HCT116 (cell line): ENCODE data around the gene SAMD4A. TPM values are rescaled to one million over a fixed set of nuclear protein-coding genes. Genes with fewer than 3 reads are reported as not detected.

Experiments
- ATAC-seq: fragments of 200-7000 bp; cut with Tn5 transposase; 2 replicates; pipeline ENCODE4 v1.9.1; 2020; ENCODE audit warnings: mild to moderate bottlenecking, moderate library complexity
- BruUV-seq: library from RNA; stranded (reverse); fragments of 400-500 nt; replicated peaks from 2 replicates; lab custom pipeline; 2021; lab: Mats Ljungman, UMichigan
- CTCF ChIA-PET: fragments of 300-600 bp; sonication (Branson Sonifier 250); formaldehyde crosslinking; loops from one replicate; lab custom pipeline; 2021; ENCODE audit warnings: antibody characterized with exemption; lab: Charles Lee
- POLR2A ChIA-PET: fragments of 300-600, 350-600 bp; sonication (Branson Sonifier 250); formaldehyde crosslinking; loops from one replicate; lab custom pipeline; 2021; ENCODE audit warnings: antibody characterized with exemption; lab: Charles Lee
- RAD21 ChIA-PET, 2 experiments: fragments of 300-600 bp; sonication (Branson Sonifier 250); formaldehyde crosslinking; loops; one replicate each; lab custom pipeline; 2023; ENCODE audit warnings: low total read pairs in 2 of 2; ENCODE audit not compliant: uncharacterized antibody in 2 of 2, unreplicated experiment in 2 of 2, low non-redundant PET in 1 of 2; lab: Charles Lee
- DNase-seq: peaks from one replicate; pipeline ENCODE4 v3.0.0-alpha.2; 2010; ENCODE audit warnings: low read depth, low spot score
- H2AFZ ChIP-seq: fragments of 200-600 bp; shearing (Covaris generic), sonication (generic); 2 replicates; pipeline ENCODE4 v1.6.1; 2017; ENCODE audit warnings: low read depth, mixed run types, mixed read lengths, antibody characterized with exemption, low read length; ENCODE audit not compliant: poor library complexity, severe bottlenecking
- H3K27ac ChIP-seq: 2 replicates; pipeline ENCODE4 v1.5.1; 2012; ENCODE audit warnings: low read depth, low read length
- H3K27me3 ChIP-seq: fragments of 200-600 bp; sonication (generic); 2 replicates; pipeline ENCODE4 v1.6.1; 2016; ENCODE audit warnings: mixed run types, low read length, mixed read lengths; ENCODE audit not compliant: insufficient read depth
- H3K36me3 ChIP-seq, 2 experiments: fragments of 200-500 bp in 1 of 2; fragments of 200-600 bp in 1 of 2; sonication (Bioruptor generic) in 1 of 2; sonication (generic) in 1 of 2; 2 replicates each; pipeline versions ENCODE4 v1.5.1 to v1.6.1; 2014 to 2016; ENCODE audit warnings: low read length in 2 of 2, inconsistent platforms in 1 of 2, mixed read lengths in 1 of 2, mixed run types in 1 of 2; ENCODE audit not compliant: insufficient read depth in 2 of 2, control insufficient read depth in 1 of 2
- H3K4me1 ChIP-seq, 2 experiments: fragments of 200-600 bp in 1 of 2; sonication (generic) in 1 of 2; 2 replicates each; pipeline versions ENCODE4 v1.5.1 to v1.6.1; 2012 to 2017; ENCODE audit warnings: low read length in 2 of 2, inconsistent platforms in 1 of 2, mild to moderate bottlenecking in 1 of 2, mixed read lengths in 1 of 2, mixed run types in 1 of 2, moderate library complexity in 1 of 2; ENCODE audit not compliant: insufficient read depth in 2 of 2, control insufficient read depth in 1 of 2
- H3K4me2 ChIP-seq: fragments of 200-600 bp; sonication (generic); 2 replicates; pipeline ENCODE4 v1.6.1; 2017; ENCODE audit warnings: mixed run types, low read length, mixed read lengths
- H3K4me3 ChIP-seq, 2 experiments: fragments of 200-600 bp in 1 of 2; sonication (generic) in 1 of 2; replicated peaks in 1 of 2; 2 replicates each; pipeline ENCODE4 v1.5.1; 2011 to 2016; ENCODE audit warnings: low read length in 2 of 2, control low read depth in 1 of 2, low read depth in 1 of 2, mild to moderate bottlenecking in 1 of 2, mixed read lengths in 1 of 2, mixed run types in 1 of 2
- H3K79me2 ChIP-seq: fragments of 200-600 bp; sonication (generic); 2 replicates; pipeline ENCODE4 v1.6.1; 2017; ENCODE audit warnings: mild to moderate bottlenecking, mixed run types, low read length, moderate library complexity, mixed read lengths; ENCODE audit not compliant: insufficient read depth
- H3K9ac ChIP-seq: fragments of 200-600 bp; sonication (generic); 2 replicates; pipeline ENCODE4 v1.6.1; 2016; ENCODE audit warnings: low read length, mixed read lengths
- H3K9me2 ChIP-seq: fragments of 200-600 bp; sonication (generic), shearing (Covaris generic); 2 replicates; pipeline ENCODE4 v1.6.1; 2017; ENCODE audit warnings: mixed run types, mild to moderate bottlenecking, moderate library complexity; ENCODE audit not compliant: insufficient read depth
- H3K9me3 ChIP-seq, 2 experiments: fragments of 200-500 bp in 1 of 2; fragments of 200-600 bp in 1 of 2; sonication (Bioruptor generic) in 1 of 2; sonication (generic) in 1 of 2; 2 replicates each; pipeline ENCODE4 v1.6.1; 2014 to 2017; ENCODE audit warnings: low read length in 2 of 2, mixed read lengths in 2 of 2, inconsistent platforms in 1 of 2, low read depth in 1 of 2, mild to moderate bottlenecking in 1 of 2, mixed run types in 1 of 2, moderate library complexity in 1 of 2; ENCODE audit not compliant: control insufficient read depth in 1 of 2, insufficient read depth in 1 of 2
- H4K20me1 ChIP-seq: fragments of 200-600 bp; sonication (generic), shearing (Covaris generic); 2 replicates; pipeline ENCODE4 v1.6.1; 2017; ENCODE audit warnings: mixed run types, mild to moderate bottlenecking, moderate library complexity; ENCODE audit not compliant: insufficient read depth
- ATF3 ChIP-seq: IDR thresholded peaks from 2 replicates; pipeline ENCODE4 v1.6.1; 2012
- CEBPB ChIP-seq: IDR thresholded peaks from 2 replicates; pipeline ENCODE4 v1.6.1; 2012; ENCODE audit warnings: low read depth
- ELF1 ChIP-seq: IDR thresholded peaks from 2 replicates; pipeline ENCODE4 v1.6.1; 2012; ENCODE audit warnings: low read depth, borderline replicate concordance
- FOSL1 ChIP-seq: IDR thresholded peaks from 2 replicates; pipeline ENCODE4 v1.6.1; 2012; ENCODE audit warnings: low read depth
- MAX ChIP-seq: IDR thresholded peaks from 2 replicates; pipeline ENCODE4 v1.6.1; 2012
- POLR2A ChIP-seq: IDR thresholded peaks from 2 replicates; pipeline ENCODE4 v1.7.0; 2011; ENCODE audit warnings: borderline replicate concordance; ENCODE audit not compliant: insufficient read depth, insufficient read length; ENCODE audit errors: extremely low read depth
- POLR2AphosphoS5 ChIP-seq: IDR thresholded peaks from 2 replicates; pipeline ENCODE4 v1.6.1; 2011; ENCODE audit warnings: mild to moderate bottlenecking, low read depth, low read length, moderate library complexity
- RAD21 ChIP-seq: IDR thresholded peaks from 2 replicates; pipeline ENCODE4 v1.6.1; 2012; ENCODE audit warnings: low read depth, mild to moderate bottlenecking
- REST ChIP-seq: IDR thresholded peaks from 2 replicates; pipeline ENCODE4 v1.6.1; 2012; ENCODE audit warnings: low read depth
- SIN3A ChIP-seq: IDR thresholded peaks from 2 replicates; pipeline ENCODE4 v1.6.1; 2012; ENCODE audit warnings: low read depth
- SP1 ChIP-seq: IDR thresholded peaks from 2 replicates; pipeline ENCODE4 v1.6.1; 2012; ENCODE audit warnings: low read depth
- ZNF274 ChIP-seq: fragments of 200-500 bp; sonication (Bioruptor generic); IDR thresholded peaks from 2 replicates; pipeline ENCODE4 v1.6.1; 2014; ENCODE audit warnings: mild to moderate bottlenecking, low read depth, low read length, inconsistent platforms
- intact Hi-C: fragments of 100-400 bp; cut with micrococcal nuclease; formaldehyde crosslinking; loops from 2 replicates; pipeline ENCODE4 v1.10.0; 2022
- total RNA-seq: library from RNA; stranded (reverse); gene quantifications from one replicate; pipeline ENCODE4 v1.2.1, GENCODE V29; 2021; ENCODE audit not compliant: unreplicated experiment

The SAMD4A gene
- total RNA-seq, 1 experiment from 2014 or later = 9.0 TPM

DNA sequence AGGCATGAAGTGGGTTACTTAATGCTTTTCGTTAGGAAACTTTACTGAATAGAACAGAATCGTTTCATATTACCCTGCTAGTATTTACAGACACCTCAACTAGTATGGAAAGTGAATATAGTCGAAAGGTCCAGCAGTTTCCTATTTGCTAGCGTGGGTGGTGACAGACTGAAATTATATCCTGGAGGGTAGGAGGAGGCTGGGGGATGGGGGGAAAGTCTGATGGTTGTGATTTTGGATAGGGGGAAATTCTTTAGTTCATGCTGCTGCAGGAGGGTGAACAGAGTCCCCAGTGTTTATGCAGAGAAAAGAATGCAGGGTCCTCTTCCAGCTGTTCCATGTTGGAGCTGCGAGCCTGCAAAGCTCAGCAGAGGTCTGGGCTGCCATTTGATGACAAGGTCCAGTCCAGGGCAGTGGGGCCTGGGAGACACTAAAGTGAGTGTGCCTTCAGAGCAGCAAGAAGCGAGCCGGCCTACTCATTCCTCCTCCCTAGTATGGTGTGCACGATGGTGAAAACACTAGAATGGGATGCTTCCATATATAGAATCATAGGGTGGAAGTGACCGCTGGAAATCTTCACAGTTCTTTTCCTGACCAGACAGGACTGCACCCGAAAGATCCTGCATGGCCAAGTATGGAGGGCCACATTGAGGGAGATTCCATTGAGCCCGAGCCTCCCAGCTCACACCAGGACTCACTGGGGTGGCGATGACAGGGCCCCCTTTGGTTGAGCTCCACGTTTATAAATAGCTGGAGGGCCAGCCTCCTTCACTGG is 2.1 kb downstream of the SAMD4A start:
- no peak overlapping the region for H3K4me2 ChIP-seq
- intact Hi-C loops = loop anchor here (5.0 kb wide), 1 partner anchor 83 kb away; no protein-coding TSS in a partner anchor

DNA sequence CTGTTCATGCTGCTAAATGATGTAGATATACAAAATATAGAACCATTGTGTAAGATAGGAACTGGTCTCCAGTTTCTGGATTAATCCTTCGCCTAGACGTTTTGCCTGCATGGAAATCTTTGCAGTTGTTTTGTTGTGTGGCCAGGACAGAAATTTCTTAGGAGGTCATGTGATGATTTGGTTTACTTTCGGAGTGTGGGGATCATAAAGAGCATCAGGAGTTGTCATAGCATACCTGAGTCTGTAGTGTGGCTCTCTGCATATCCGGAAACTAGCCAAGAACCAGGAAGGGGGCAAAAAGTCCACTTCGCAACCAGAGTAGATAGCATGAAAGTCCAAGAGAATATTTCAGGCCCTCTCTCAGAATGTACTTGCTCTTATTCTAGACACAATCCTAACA is 3.1 kb downstream of the SAMD4A start:
- no peaks in the 10 kb centered on the region for H3K27me3 ChIP-seq
- intact Hi-C loops = no loop called here
- H3K9me3 ChIP-seq = peaks cover 4 to 10% of the 10 kb centered on the region in 2 experiments; a peak in 2 of 4 replicates
- no peak overlapping the region for H3K27ac ChIP-seq
- H2AFZ ChIP-seq = no peak overlapping the region
- peaks cover 20% of the 10 kb centered on the region; the same call in 1 of the 2 replicates for H3K79me2 ChIP-seq
- peaks cover 0 to 26% of the 10 kb centered on the region in 2 experiments; a peak in 2 of 4 replicates for H3K36me3 ChIP-seq
- no peaks in the 10 kb centered on the region for H3K9me2 ChIP-seq
- POLR2A ChIA-PET = no interaction called here
- DNase-seq (no peak), ATAC-seq (no peak)
- peaks cover 2 to 37% of the 10 kb centered on the region in 2 experiments; a peak in 1 of 4 replicates for H3K4me1 ChIP-seq
- H3K9ac ChIP-seq = no peak overlapping the region
- H3K4me2 ChIP-seq = no peak overlapping the region
- CTCF ChIA-PET = no interaction called here
- no peaks in the 10 kb centered on the region for H4K20me1 ChIP-seq
- BruUV-seq = no TSS peak
- no peak overlapping the region for H3K4me3 ChIP-seq
- RAD21 ChIA-PET = no interaction called here
- TF ChIP-seq REST (no peak), MAX (no peak), ATF3 (no peak), POLR2A (no peak), ELF1 (no peak), SP1 (no peak), FOSL1 (no peak), ZNF274 (no peak), SIN3A (no peak), CEBPB (no peak)

More for the DNA sequence above, 2.1 kb downstream of the SAMD4A start:
- no peak for DNase-seq
- ChIA-PET POLR2A (no interaction called here), RAD21 (no interaction called here), CTCF (no interaction called here)
- H3K27ac ChIP-seq = no peak overlapping the region
- peaks cover 20% of the 10 kb centered on the region; the same call in 1 of the 2 replicates for H3K79me2 ChIP-seq
- no peak for ATAC-seq
- no peaks in the 10 kb centered on the region for H4K20me1 ChIP-seq
- peaks cover 4 to 10% of the 10 kb centered on the region in 2 experiments; a peak in 2 of 4 replicates for H3K9me3 ChIP-seq
- H3K9ac ChIP-seq = no peak overlapping the region
- TSS peak; percentile 38 for BruUV-seq
- no peak overlapping the region for H2AFZ ChIP-seq
- H3K36me3 ChIP-seq = peaks cover 0 to 23% of the 10 kb centered on the region in 2 experiments; a peak in 2 of 4 replicates
- peaks cover 10 to 47% of the 10 kb centered on the region in 2 experiments for H3K4me1 ChIP-seq
- TF ChIP-seq ATF3 (no peak), RAD21 (no peak), MAX (no peak), POLR2AphosphoS5 (no peak), SIN3A (no peak)
- TF ChIP-seq, all 23 proteins: peak for 0
- no peaks in the 10 kb centered on the region for H3K27me3 ChIP-seq
- peak overlapping the region in 1 of 2 experiments; percentile 2; a peak in 1 of 4 replicates for H3K4me3 ChIP-seq
- H3K9me2 ChIP-seq = no peaks in the 10 kb centered on the region
